GM12878 (cell line): ENCODE measurements around the gene S100A16. TPM values are rescaled to one million over a fixed set of nuclear protein-coding genes. Genes with fewer than 3 reads are reported as not detected.
A peak's percentile ranks its signal among the peaks of the same experiment; 100 is the strongest.

Source experiments
- ATF3 ChIP-seq: IDR thresholded peaks from 2 replicates; pipeline ENCODE4 v1.6.1; 2011; ENCODE audit warnings: low read depth, mild to moderate bottlenecking, low read length, moderate library complexity, borderline replicate concordance; ENCODE audit errors: extremely low read depth
- BCL11A ChIP-seq: IDR thresholded peaks from 2 replicates; pipeline ENCODE4 v1.6.1; 2011; ENCODE audit warnings: low read depth, low read length
- BHLHE40 ChIP-seq, 2 experiments: fragments of 450-650 bp in 1 of 2; IDR thresholded peaks; 2 replicates each; pipeline ENCODE4 v1.6.1; 2011 to 2017; ENCODE audit warnings: low read depth in 2 of 2, borderline replicate concordance in 1 of 2, improper control_type of control experiment in 1 of 2, low read length in 1 of 2, mild to moderate bottlenecking in 1 of 2
- BRCA1 ChIP-seq: IDR thresholded peaks from 2 replicates; pipeline ENCODE4 v1.6.1; 2011; ENCODE audit warnings: low read depth, low read length, improper control_type of control experiment
- CBX5 ChIP-seq: sonication (generic); IDR thresholded peaks from 2 replicates; pipeline ENCODE4 v1.6.1; 2016; ENCODE audit warnings: low read depth, moderate library complexity, mild to moderate bottlenecking, inconsistent platforms
- CREB1 ChIP-seq: IDR thresholded peaks from 2 replicates; pipeline ENCODE4 v1.6.1; 2012; ENCODE audit warnings: low read depth, mild to moderate bottlenecking, inconsistent platforms
- DPF2 ChIP-seq: fragments of 450-650 bp; IDR thresholded peaks from 2 replicates; pipeline ENCODE4 v1.6.1; 2017; ENCODE audit warnings: mild to moderate bottlenecking
- E2F4 ChIP-seq: IDR thresholded peaks from 2 replicates; pipeline ENCODE4 v1.6.1; 2012; ENCODE audit warnings: low read depth, low read length, improper control_type of control experiment
- FOXM1 ChIP-seq: IDR thresholded peaks from 2 replicates; pipeline ENCODE4 v1.6.1; 2012; ENCODE audit warnings: low read depth, mild to moderate bottlenecking, inconsistent platforms, low read length, moderate library complexity
- HDAC2 ChIP-seq: fragments of 200-600 bp; sonication (generic); IDR thresholded peaks from 2 replicates; pipeline ENCODE4 v1.6.1; 2017
- HDGF ChIP-seq: fragments of 450-650 bp; IDR thresholded peaks from 2 replicates; pipeline ENCODE4 v1.6.1; 2016; ENCODE audit warnings: antibody characterized with exemption
- IKZF1 ChIP-seq: fragments of 450-650 bp; conservative IDR thresholded peaks from 2 replicates; pipeline ENCODE4 v1.6.1; 2017; ENCODE audit warnings: antibody characterized with exemption, mild to moderate bottlenecking
- IKZF2 ChIP-seq, 2 experiments: fragments of 450-650 bp; IDR thresholded peaks; 2 replicates each; pipeline ENCODE4 v1.6.1; 2017; ENCODE audit warnings: mild to moderate bottlenecking in 2 of 2, moderate library complexity in 2 of 2
- JUNB ChIP-seq: IDR thresholded peaks from 2 replicates; pipeline ENCODE4 v1.6.1; 2016; ENCODE audit warnings: antibody characterized with exemption, mild to moderate bottlenecking
- KLF5 ChIP-seq: fragments of 450-650 bp; IDR thresholded peaks from 2 replicates; pipeline ENCODE4 v1.6.1; 2014; ENCODE audit warnings: mild to moderate bottlenecking; ENCODE audit not compliant: partially characterized antibody
- LARP7 ChIP-seq: fragments of 450-650 bp; IDR thresholded peaks from 2 replicates; pipeline ENCODE4 v1.6.1; 2017; ENCODE audit warnings: mild to moderate bottlenecking
- NR2C1 ChIP-seq: fragments of 450-650 bp; IDR thresholded peaks from 2 replicates; pipeline ENCODE4 v1.6.1; 2017; ENCODE audit warnings: antibody characterized with exemption, mild to moderate bottlenecking, moderate library complexity
- NRF1 ChIP-seq: conservative IDR thresholded peaks from 2 replicates; pipeline ENCODE4 v1.6.1; 2011; ENCODE audit warnings: mild to moderate bottlenecking, low read depth, low read length, improper control_type of control experiment
- RB1 ChIP-seq: fragments of 450-650 bp; formaldehyde crosslinking; IDR thresholded peaks from 2 replicates; pipeline ENCODE4 v1.6.1; 2017; ENCODE audit warnings: mild to moderate bottlenecking, borderline replicate concordance
- SIN3A ChIP-seq: IDR thresholded peaks from 2 replicates; pipeline ENCODE4 v1.6.1; 2012; ENCODE audit warnings: low read depth, low read length, improper control_type of control experiment
- SMARCA5 ChIP-seq: fragments of 450-650 bp; IDR thresholded peaks from 2 replicates; pipeline ENCODE4 v1.6.1; 2017; ENCODE audit warnings: mild to moderate bottlenecking
- SREBF1 ChIP-seq: IDR thresholded peaks from 2 replicates; pipeline ENCODE4 v1.6.1; 2012; ENCODE audit warnings: mild to moderate bottlenecking, low read length
- USF2 ChIP-seq: IDR thresholded peaks from 2 replicates; pipeline ENCODE4 v1.6.1; 2011; ENCODE audit warnings: low read depth, low read length, improper control_type of control experiment, borderline replicate concordance
- ZBED1 ChIP-seq: IDR thresholded peaks from 2 replicates; pipeline ENCODE4 v1.6.1; 2016; ENCODE audit warnings: borderline replicate concordance
- ZBTB33 ChIP-seq: fragments of 450-650 bp; IDR thresholded peaks from 2 replicates; pipeline ENCODE4 v1.6.1; 2017; ENCODE audit warnings: mild to moderate bottlenecking
- ZNF592 ChIP-seq: fragments of 450-650 bp; IDR thresholded peaks from 2 replicates; pipeline ENCODE4 v1.6.1; 2017; ENCODE audit warnings: mild to moderate bottlenecking, moderate library complexity
- polyA plus RNA-seq, 11 experiments: library from polyadenylated mRNA; depleted of rRNA in 4 of 11; unstranded in 6 of 11; stranded (reverse) in 5 of 11; fragments of >200 nt; fragmentation: Nextera tagmentation in 4 of 11; fragmentation: Illumina TruSeq in 1 of 11; extraction: Ambion mirVana in 4 of 11; extraction: Trizol in 1 of 11; gene quantifications; 1 replicate in 1 of 11; 2 replicates in 10 of 11; pipeline versions ENCODE4 v1.2.1 to v1.2.3, GENCODE V29; 2011 to 2016; ENCODE audit warnings: inconsistent platforms in 2 of 11, missing spikeins in 2 of 11, low read depth in 1 of 11
- total RNA-seq, 4 experiments: library from RNA; depleted of rRNA in 3 of 4; stranded (reverse); fragments of >200 nt in 3 of 4; fragmentation: Illumina TruSeq in 1 of 4; extraction: Trizol in 1 of 4; gene quantifications; 2 replicates each; pipeline versions ENCODE4 v1.2.1 to v1.2.3, GENCODE V29; 2013 to 2021

Gene S100A16
- total and polyA plus RNA-seq, 10 of the 15 experiments (the other 5 are each of a cell fraction or from before 2014, with no cell fraction given): 0.14 to 0.51 (median 0.25) TPM; not detected in 6

- TF ChIP-seq DPF2: no peak
- TF ChIP-seq HDAC2: no peak
- peak; percentile 42 for TF ChIP-seq IKZF1
- no peak for TF ChIP-seq NRF1
- TF ChIP-seq ATF3: no peak
- TF ChIP-seq SREBF1: no peak
- peak; percentile 39; the same call in 1 of the 2 replicates for TF ChIP-seq SMARCA5
- TF ChIP-seq BRCA1: no peak
- 0 out of 4 replicates have a peak, but pooled peaks of 1 of the 2 experiments have one; percentile 6 for TF ChIP-seq BHLHE40 (IDR thresholded peaks at IDR 0.05; ENCODE audit: borderline replicate concordance in 1 of 2, low read depth in 2 of 2, low read length in 1 of 2)
- TF ChIP-seq RB1: no peak
- TF ChIP-seq ZBED1: no peak
- no peak for TF ChIP-seq NR2C1
- peak; percentile 14 to 24; a peak in 1 of 4 replicates for TF ChIP-seq IKZF2 (IDR thresholded peaks at IDR 0.05)
- TF ChIP-seq CBX5: no peak
- TF ChIP-seq KLF5: no peak
- no peak for TF ChIP-seq JUNB
- TF ChIP-seq SIN3A: no peak
- no peak for TF ChIP-seq USF2
- TF ChIP-seq CREB1: no peak
- no peak for TF ChIP-seq ZNF592
- no peak for TF ChIP-seq E2F4
- no peak for TF ChIP-seq BCL11A
- no peak for TF ChIP-seq ZBTB33
- TF ChIP-seq LARP7: no peak
- TF ChIP-seq HDGF: no peak
- TF ChIP-seq FOXM1: no peak
Observed at GRCh38 chr1:153572569-153573015, 40.3 kb downstream of the S100A16 start (continued).
